SH-SY5Y (cell line): ENCODE results near the gene SMLR1.

ENCODE experiments used
- GATA2 ChIP-seq: IDR thresholded peaks from 2 replicates; pipeline ENCODE4 v1.6.1; 2011; ENCODE audit warnings: mild to moderate bottlenecking, low read depth, low read length
- GATA3 ChIP-seq: IDR thresholded peaks from 2 replicates; pipeline ENCODE4 v1.6.1; 2011; ENCODE audit warnings: low read depth, mild to moderate bottlenecking, low read length, moderate library complexity

- no peak for TF ChIP-seq GATA3
- TF ChIP-seq GATA2 = no peak
Measured at GRCh38 chr6:130811932-130812331, 15.3 kb upstream of the SMLR1 start.
